ENCODE results near the gene RTP2. TPM values are rescaled to one million over a fixed set of nuclear protein-coding genes. Genes with fewer than 3 reads are reported as not detected.

Gene RTP2
- total and polyA plus RNA-seq, 9 of the 15 experiments (the other 6 are each of a cell fraction or from before 2014, with no cell fraction given) = not detected

- TF ChIP-seq KDM5B (IDR thresholded peaks at IDR 0.05; ENCODE audit: insufficient replicate concordance, low read depth, low read length) (no peak), MTA2 (IDR thresholded peaks at IDR 0.05; ENCODE audit: low read depth) (no peak), FOXJ2 (tag; IDR thresholded peaks at IDR 0.05) (no peak), ARID1B (IDR thresholded peaks at IDR 0.05) (peak; percentile 32; the same call in 1 of the 2 replicates), CBX1 (IDR thresholded peaks at IDR 0.05; ENCODE audit: low read depth) (no peak), ZNF695 (CRISPR knock-in tag; IDR thresholded peaks at IDR 0.05) (no peak), NR3C1 (CRISPR knock-in tag; IDR thresholded peaks at IDR 0.05) (no peak), ATF1 (CRISPR knock-in tag; IDR thresholded peaks at IDR 0.05) (no peak), ATF1 (tag; IDR thresholded peaks at IDR 0.05) (no peak), ZNF384 (IDR thresholded peaks at IDR 0.05; ENCODE audit: low read depth, low read length) (peak; percentile 94), SMARCA5 (IDR thresholded peaks at IDR 0.05) (no peak), MYC (IDR thresholded peaks at IDR 0.05; ENCODE audit: low read depth, low read length) (peak; percentile 79), MYC (CRISPR knock-in tag; IDR thresholded peaks at IDR 0.05; ENCODE audit: borderline replicate concordance, low read depth) (no peak)
- TF ChIP-seq, protein P1, sequence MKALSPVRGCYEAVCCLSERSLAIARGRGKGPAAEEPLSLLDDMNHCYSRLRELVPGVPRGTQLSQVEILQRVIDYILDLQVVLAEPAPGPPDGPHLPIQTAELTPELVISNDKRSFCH (CRISPR knock-in tag; IDR thresholded peaks at IDR 0.05) = no peak
- TF ChIP-seq, protein P1 (tag; IDR thresholded peaks at IDR 0.05) = no peak
- TF ChIP-seq, protein P2, sequence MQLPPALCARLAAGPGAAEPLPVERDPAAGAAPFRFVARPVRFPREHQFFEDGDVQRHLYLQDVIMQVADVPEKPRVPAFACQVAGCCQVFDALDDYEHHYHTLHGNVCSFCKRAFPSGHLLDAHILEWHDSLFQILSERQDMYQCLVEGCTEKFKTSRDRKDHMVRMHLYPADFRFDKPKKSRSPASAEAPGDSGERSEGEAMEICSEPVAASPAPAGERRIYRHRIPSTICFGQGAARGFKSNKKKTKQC (CRISPR knock-in tag; IDR thresholded peaks at IDR 0.05) = no peak
- TF ChIP-seq, protein P3, sequence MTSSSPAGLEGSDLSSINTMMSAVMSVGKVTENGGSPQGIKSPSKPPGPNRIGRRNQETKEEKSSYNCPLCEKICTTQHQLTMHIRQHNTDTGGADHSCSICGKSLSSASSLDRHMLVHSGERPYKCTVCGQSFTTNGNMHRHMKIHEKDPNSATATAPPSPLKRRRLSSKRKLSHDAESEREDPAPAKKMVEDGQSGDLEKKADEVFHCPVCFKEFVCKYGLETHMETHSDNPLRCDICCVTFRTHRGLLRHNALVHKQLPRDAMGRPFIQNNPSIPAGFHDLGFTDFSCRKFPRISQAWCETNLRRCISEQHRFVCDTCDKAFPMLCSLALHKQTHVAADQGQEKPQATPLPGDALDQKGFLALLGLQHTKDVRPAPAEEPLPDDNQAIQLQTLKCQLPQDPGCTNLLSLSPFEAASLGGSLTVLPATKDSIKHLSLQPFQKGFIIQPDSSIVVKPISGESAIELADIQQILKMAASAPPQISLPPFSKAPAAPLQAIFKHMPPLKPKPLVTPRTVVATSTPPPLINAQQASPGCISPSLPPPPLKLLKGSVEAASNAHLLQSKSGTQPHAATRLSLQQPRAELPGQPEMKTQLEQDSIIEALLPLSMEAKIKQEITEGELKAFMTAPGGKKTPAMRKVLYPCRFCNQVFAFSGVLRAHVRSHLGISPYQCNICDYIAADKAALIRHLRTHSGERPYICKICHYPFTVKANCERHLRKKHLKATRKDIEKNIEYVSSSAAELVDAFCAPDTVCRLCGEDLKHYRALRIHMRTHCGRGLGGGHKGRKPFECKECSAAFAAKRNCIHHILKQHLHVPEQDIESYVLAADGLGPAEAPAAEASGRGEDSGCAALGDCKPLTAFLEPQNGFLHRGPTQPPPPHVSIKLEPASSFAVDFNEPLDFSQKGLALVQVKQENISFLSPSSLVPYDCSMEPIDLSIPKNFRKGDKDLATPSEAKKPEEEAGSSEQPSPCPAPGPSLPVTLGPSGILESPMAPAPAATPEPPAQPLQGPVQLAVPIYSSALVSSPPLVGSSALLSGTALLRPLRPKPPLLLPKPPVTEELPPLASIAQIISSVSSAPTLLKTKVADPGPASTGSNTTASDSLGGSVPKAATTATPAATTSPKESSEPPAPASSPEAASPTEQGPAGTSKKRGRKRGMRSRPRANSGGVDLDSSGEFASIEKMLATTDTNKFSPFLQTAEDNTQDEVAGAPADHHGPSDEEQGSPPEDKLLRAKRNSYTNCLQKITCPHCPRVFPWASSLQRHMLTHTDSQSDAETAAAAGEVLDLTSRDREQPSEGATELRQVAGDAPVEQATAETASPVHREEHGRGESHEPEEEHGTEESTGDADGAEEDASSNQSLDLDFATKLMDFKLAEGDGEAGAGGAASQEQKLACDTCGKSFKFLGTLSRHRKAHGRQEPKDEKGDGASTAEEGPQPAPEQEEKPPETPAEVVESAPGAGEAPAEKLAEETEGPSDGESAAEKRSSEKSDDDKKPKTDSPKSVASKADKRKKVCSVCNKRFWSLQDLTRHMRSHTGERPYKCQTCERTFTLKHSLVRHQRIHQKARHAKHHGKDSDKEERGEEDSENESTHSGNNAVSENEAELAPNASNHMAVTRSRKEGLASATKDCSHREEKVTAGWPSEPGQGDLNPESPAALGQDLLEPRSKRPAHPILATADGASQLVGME (CRISPR knock-in tag; IDR thresholded peaks at IDR 0.05) = no peak
Observed at GRCh38 chr3:187679638-187680396, 22.5 kb downstream of the RTP2 start (continued).

All from K562 (cell line).